Epithelial cell of alveolus of lung (primary cell): ENCODE measurements around the gene KRTAP4-5. TPM values are rescaled to one million over a fixed set of nuclear protein-coding genes. Genes with fewer than 3 reads are reported as not detected.

Source experiments
- total RNA-seq: library from RNA; depleted of rRNA; stranded (reverse); fragments of >200 nt; gene quantifications from 2 replicates; pipeline ENCODE4 v1.2.1, GENCODE V29; 2015

KRTAP4-5 gene
- not detected in 2 replicates for total RNA-seq

GRCh38 chr17:41149652-41149985 lies at the start of gene KRTAP4-5:
TSS of gene KRTAP4-5 (minus strand) at chr17:41149825. CDS start at chr17:41149767, 58 bp downstream.

DNA sequence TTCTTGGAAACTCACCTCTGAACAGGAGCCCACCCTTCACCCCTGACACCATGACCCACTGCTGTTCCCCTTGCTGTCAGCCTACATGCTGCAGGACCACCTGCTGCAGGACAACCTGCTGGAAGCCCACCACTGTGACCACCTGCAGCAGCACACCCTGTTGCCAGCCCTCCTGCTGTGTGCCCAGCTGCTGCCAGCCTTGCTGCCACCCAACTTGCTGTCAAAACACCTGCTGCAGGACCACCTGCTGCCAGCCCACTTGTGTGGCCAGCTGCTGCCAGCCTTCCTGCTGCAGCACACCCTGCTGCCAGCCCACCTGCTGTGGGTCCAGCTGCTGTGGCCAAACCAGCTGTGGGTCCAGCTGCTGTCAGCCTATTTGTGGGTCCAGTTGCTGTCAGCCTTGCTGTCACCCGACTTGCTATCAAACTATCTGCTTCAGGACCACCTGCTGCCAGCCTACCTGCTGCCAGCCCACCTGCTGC lies 40.3 kb upstream of the KRTAP4-5 start, which contains the start of gene KRTAP9-1:
Gene KRTAP9-1, plus strand, starts transcription at position 51 of the 482 bp plus-strand sequence. Its CDS starts 0 bp downstream, at position 51.

GRCh38 chr17:41184480-41184961 lies 34.9 kb upstream of the KRTAP4-5 start, which contains the start of gene KRTAP4-1:
TSS of gene KRTAP4-1 (minus strand) at chr17:41184911. CDS start at chr17:41184854, 57 bp downstream.

DNA sequence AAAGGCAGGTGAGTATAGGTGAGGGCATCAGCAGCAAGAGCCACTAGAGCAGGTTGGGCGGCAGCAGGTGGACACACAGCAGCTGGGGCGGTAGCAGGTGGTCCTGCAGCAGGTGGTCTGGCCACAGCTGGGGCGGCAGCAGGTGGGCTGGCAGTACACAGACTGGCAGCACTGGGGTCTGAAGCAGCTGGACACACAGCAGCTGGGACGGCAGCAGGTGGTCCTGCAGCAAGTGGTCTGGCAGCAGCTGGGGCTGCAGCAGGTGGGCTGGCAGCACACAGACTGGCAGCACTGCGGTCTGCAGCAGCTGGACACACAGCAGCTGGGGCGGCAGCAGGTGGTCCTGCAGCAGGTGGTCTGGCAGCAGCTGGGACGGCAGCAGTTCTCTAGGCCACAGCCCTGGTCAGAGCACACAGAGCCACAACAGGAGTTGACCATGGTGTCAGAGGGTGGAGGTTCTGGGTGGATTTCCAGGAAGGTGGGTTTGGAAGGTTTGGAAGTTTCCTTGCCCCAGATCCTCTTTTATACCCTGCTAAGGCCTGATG lies 28.2 kb upstream of the KRTAP4-5 start, which contains the start of gene KRTAP4-2:
Gene KRTAP4-2, minus strand, starts transcription at position 495 of the 545 bp plus-strand sequence. Its CDS starts 57 bp downstream, at position 438.

DNA sequence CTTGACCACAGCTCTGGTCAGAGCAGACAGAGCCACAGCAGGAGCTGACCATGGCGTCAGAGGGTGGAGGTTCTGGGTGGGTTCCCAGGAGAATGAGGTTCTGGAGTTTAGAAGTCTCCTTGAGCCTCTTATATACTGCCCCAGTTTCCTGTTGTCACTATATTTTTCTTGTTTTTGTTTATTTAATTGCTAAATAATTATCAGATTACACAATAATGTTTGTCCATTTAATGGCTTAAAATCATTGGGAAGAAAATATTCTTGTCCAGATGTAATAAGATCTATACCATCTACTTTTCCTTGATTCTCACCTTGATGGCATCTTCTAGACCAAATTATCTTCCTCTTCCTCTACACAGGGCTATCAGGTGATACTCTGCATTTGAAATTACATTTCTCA lies 18.5 kb upstream of the KRTAP4-5 start, which contains the start of gene KRTAP4-3:
Gene KRTAP4-3, minus strand, starts transcription at position 101 of the 400 bp plus-strand sequence. Its CDS starts 49 bp downstream, at position 52.

DNA sequence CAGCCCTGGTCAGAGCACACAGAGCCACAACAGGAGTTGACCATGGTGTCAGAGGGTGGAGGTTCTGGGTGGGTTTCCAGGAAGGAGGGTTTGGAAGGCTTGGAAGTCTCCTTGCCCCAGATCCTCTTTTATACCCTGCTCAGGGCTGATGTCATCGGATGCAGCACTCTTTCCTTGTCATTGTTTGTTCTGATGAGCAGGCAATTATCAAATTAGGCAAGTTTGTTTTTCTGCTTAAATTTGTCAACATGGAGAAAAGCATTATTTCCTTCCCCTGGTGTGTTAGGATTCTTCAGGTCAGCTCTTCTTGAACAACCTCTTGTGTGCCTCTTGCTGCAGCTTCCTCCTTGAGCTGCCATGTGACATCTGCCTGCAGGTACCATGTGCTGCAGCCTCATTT lies 11.0 kb upstream of the KRTAP4-5 start, which contains the start of gene KRTAP4-4:
Gene KRTAP4-4, minus strand, starts transcription at position 101 of the 400 bp plus-strand sequence. Its CDS starts 57 bp downstream, at position 44.

DNA sequence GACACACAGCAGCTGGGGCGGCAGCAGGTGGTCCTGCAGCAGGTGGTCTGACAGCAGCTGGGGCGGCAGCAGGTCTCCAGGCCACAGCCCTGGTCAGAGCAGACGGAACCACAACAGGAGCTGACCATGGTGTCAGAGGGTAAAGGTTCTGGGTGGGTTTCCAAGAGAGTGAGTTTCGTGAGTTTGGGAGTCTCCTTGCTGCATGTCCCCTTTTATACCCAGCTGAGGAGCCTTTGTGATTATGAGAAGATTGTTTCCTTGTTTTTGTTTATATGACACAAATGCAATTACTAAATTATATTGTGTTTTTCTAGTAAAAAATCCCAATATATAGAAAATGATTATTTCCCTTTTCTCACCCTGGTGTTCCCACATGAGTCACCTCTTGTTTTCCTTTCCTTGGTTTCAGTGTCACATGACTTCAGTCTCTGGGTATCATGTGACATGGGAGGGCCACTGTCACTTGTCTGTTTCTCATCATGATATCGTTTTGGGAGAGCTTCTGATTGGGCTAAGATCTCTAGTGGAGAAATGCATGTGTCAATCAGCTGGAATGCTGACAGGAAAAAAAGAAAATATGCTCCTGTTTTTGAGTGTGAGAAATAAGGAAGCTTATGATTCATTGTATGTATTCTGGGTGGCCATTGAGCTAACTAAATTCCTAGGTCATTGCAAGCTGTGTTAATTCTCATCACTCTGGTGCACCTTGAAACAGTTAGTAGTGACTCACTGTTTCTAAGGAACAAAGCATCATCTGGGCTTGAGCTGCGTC lies 9.1 kb downstream of the KRTAP4-5 start, which contains the start of gene KRTAP4-6:
Gene KRTAP4-6, minus strand, starts transcription at position 185 of the 772 bp plus-strand sequence. Its CDS starts 57 bp downstream, at position 128.

DNA sequence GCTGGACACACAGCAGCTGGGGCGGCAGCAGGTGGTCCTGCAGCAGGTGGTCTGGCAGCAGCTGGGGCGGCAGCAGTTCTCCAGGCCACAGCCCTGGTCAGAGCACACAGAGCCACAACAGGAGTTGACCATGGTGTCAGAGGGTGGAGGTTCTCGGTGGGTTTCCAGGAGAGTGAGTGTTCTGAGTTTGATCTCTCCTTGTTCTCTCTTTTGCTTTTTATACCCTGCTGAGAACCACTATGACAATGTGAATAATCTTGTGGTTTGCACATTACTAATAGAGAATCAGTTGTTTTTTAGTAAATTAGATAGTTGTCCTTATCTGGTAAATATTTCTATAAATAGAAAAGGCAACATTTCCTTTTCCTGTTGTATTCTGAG lies 25.6 kb downstream of the KRTAP4-5 start, which contains the start of gene KRTAP4-12:
Gene KRTAP4-12, minus strand, starts transcription at position 192 of the 381 bp plus-strand sequence. Its CDS starts 60 bp downstream, at position 132.

DNA sequence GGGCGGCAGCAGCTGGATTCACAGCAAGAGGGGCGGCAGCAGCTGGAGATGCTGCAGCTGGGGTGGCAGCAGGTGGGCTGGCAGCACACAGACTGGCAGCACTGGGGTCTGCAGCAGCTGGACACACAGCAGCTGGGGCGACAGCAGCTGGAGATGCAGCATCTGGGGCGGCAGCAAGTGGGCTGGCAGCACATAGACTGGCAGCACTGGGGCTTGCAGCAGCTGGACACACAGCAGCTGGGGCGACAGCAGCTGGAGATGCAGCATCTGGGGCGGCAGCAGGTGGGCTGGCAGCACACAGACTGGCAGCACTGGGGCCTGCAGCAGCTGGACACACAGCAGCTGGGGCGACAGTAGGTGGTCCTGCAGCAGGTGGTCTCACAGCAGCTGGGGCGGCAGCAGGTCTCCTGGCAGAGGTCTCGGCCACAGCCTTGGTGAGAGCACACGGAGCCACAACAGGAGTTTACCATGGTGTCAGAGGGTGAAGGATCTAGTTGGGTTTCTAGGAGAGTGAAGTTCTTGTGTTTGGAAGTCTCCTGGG lies 31.7 kb downstream of the KRTAP4-5 start, which contains the start of gene KRTAP4-11:
Gene KRTAP4-11, minus strand, starts transcription at position 528 of the 541 bp plus-strand sequence. Its CDS starts 58 bp downstream, at position 470.

GRCh38 chr17:41105347-41105746 lies 44.3 kb downstream of the KRTAP4-5 start, which contains the start of gene KRTAP4-9:
TSS of gene KRTAP4-9 (plus strand) at chr17:41105389. CDS start at chr17:41105389, 0 bp downstream.

DNA sequence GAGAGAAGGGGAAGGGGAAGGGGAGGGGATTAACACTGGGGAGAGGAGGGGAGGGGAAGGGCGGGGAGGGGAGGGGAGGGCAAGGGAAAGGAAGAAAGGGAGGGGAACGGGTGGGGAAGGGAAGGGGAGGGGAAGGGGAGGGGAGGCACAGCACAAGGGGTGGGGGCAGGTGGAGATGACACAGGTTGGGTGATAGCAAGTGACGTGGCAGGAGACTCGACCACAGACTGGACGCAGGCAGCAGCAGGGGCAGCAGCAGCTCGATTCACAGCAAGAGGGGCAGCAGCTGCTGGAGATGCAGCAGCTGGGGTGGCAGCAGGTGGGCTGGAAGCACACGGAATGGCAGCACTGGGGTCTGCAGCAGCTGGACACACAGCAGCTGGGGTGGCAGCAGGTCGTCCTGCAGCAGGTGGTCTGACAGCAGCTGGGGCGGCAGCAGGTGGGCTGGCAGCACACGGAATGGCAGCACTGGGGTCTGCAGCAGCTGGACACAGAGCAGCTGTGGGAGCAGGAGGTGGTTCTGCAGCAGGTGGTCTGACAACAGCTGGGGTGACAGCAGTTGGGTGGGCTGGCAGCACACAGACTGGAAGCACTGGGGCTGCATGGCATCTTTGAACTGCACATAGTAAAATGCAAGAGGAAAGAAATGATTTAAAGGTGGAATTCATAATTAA lies 47.9 kb downstream of the KRTAP4-5 start, which contains the start of gene KRTAP4-16:
Gene KRTAP4-16, minus strand, starts transcription at position 624 of the 674 bp plus-strand sequence. Its CDS starts 0 bp downstream, at position 624.

Other genes starting within 250 kb of the KRTAP4-5 start
- under 0.01 TPM in 1 of 2 replicates, not detected in the other for gene KRT23, start 212.2 kb downstream of the KRTAP4-5 start, total RNA-seq
- 0.52 TPM in 1 of 2 replicates, not detected in the other for gene KRT39, start 182.9 kb downstream of the KRTAP4-5 start, total RNA-seq
- not detected in 2 replicates for gene KRT40, start 165.5 kb downstream of the KRTAP4-5 start, total RNA-seq
- gene KRTAP3-3, start 155.7 kb downstream of the KRTAP4-5 start, total RNA-seq = not detected in 2 replicates
- gene KRTAP3-2, start 149.9 kb downstream of the KRTAP4-5 start, total RNA-seq = not detected in 2 replicates
- not detected in 2 replicates for gene KRTAP3-1, start 140.7 kb downstream of the KRTAP4-5 start, total RNA-seq
- gene KRTAP1-5, start 122.6 kb downstream of the KRTAP4-5 start, total RNA-seq = 10.1 TPM in 1 of 2 replicates, not detected in the other
- gene KRTAP1-4, start 119.6 kb downstream of the KRTAP4-5 start, total RNA-seq = not detected in 2 replicates
- gene KRTAP1-3, start 115.0 kb downstream of the KRTAP4-5 start, total RNA-seq = not detected in 2 replicates
- not detected in 2 replicates for gene KRTAP1-1, start 108.4 kb downstream of the KRTAP4-5 start, total RNA-seq
- not detected in 2 replicates for gene KRTAP2-1, start 102.5 kb downstream of the KRTAP4-5 start, total RNA-seq
- gene KRTAP2-2, start 94.6 kb downstream of the KRTAP4-5 start, total RNA-seq = not detected in 2 replicates
- 1.9 TPM in 1 of 2 replicates, not detected in the other for gene KRTAP2-3, start 89.7 kb downstream of the KRTAP4-5 start, total RNA-seq
- gene KRTAP2-4, start 83.9 kb downstream of the KRTAP4-5 start, total RNA-seq = not detected in 2 replicates
- gene KRTAP4-7, start 65.7 kb downstream of the KRTAP4-5 start, total RNA-seq = not detected in 2 replicates
- gene KRTAP4-8, start 51.7 kb downstream of the KRTAP4-5 start, total RNA-seq = not detected in 2 replicates
- gene KRTAP4-16, start 47.6 kb downstream of the KRTAP4-5 start, total RNA-seq = not detected in 2 replicates
- gene KRTAP4-9, start 44.4 kb downstream of the KRTAP4-5 start, total RNA-seq = not detected in 2 replicates
- gene KRTAP4-11, start 31.5 kb downstream of the KRTAP4-5 start, total RNA-seq = not detected in 2 replicates
- not detected in 2 replicates for gene KRTAP4-12, start 25.6 kb downstream of the KRTAP4-5 start, total RNA-seq
- gene KRTAP4-6, start 9.3 kb downstream of the KRTAP4-5 start, total RNA-seq = not detected in 2 replicates
- not detected in 2 replicates for gene KRTAP4-4, start 10.9 kb upstream of the KRTAP4-5 start, total RNA-seq
- not detected in 2 replicates for gene KRTAP4-3, start 18.4 kb upstream of the KRTAP4-5 start, total RNA-seq
- not detected in 2 replicates for gene KRTAP4-2, start 28.4 kb upstream of the KRTAP4-5 start, total RNA-seq
- 0.13 TPM in 1 of 2 replicates, not detected in the other for gene KRTAP4-1, start 35.1 kb upstream of the KRTAP4-5 start, total RNA-seq
- gene KRTAP9-1, start 40.1 kb upstream of the KRTAP4-5 start, total RNA-seq = not detected in 2 replicates
- gene KRTAP9-2, start 76.8 kb upstream of the KRTAP4-5 start, total RNA-seq = not detected in 2 replicates
- gene KRTAP9-3, start 82.6 kb upstream of the KRTAP4-5 start, total RNA-seq = not detected in 2 replicates
- not detected in 2 replicates for gene KRTAP9-8, start 88.2 kb upstream of the KRTAP4-5 start, total RNA-seq
- not detected in 2 replicates for gene KRTAP9-4, start 99.9 kb upstream of the KRTAP4-5 start, total RNA-seq
- not detected in 2 replicates for gene KRTAP9-9, start 105.6 kb upstream of the KRTAP4-5 start, total RNA-seq
- gene KRTAP9-6, start 115.6 kb upstream of the KRTAP4-5 start, total RNA-seq = not detected in 2 replicates
- not detected in 2 replicates for gene KRTAP9-7, start 125.9 kb upstream of the KRTAP4-5 start, total RNA-seq
- not detected in 2 replicates for gene KRTAP29-1, start 153.0 kb upstream of the KRTAP4-5 start, total RNA-seq
- gene KRTAP16-1, start 159.5 kb upstream of the KRTAP4-5 start, total RNA-seq = not detected in 2 replicates
- not detected in 2 replicates for gene KRTAP17-1, start 165.9 kb upstream of the KRTAP4-5 start, total RNA-seq
- not detected in 2 replicates for gene KRT33A, start 201.0 kb upstream of the KRTAP4-5 start, total RNA-seq
- gene KRT33B, start 220.0 kb upstream of the KRTAP4-5 start, total RNA-seq = not detected in 2 replicates
- gene KRT34, start 232.5 kb upstream of the KRTAP4-5 start, total RNA-seq = 8.0 TPM in 1 of 2 replicates, not detected in the other
- not detected in 2 replicates for gene KRT31, start 247.8 kb upstream of the KRTAP4-5 start, total RNA-seq